ENCODE measurements around the gene CALN1.
"Not testable (repeated sequence)": the region's sequence is repeated elsewhere in the genome, so short reads cannot be mapped to it uniquely, and the experiment has no call there.

CALN1 gene

GRCh38 chr7:71737931-71738540, 674.1 kb downstream of the CALN1 start:
- DNase-seq (ENCODE audit: low spot score): not testable (repeated sequence)

GRCh38 chr7:71735961-71736556, 676.1 kb downstream of the CALN1 start:
- DNase-seq (ENCODE audit: low spot score): peak; percentile 60

GRCh38 chr7:71733107-71733870, 678.8 kb downstream of the CALN1 start:
- DNase-seq (ENCODE audit: low spot score): peak; percentile 83

- no peak for DNase-seq (ENCODE audit: low spot score)
These were observed 680.4 kb downstream of the CALN1 start for GRCh38 chr7:71731740-71732139.

All from iPS-NIHi11 (cell line).